GM12878 (cell line): ENCODE measurements around the gene S100A4. TPM values are rescaled to one million over a fixed set of nuclear protein-coding genes. Genes with fewer than 3 reads are reported as not detected.

ENCODE experiments used
- ATAC-seq: fragments of 200-7000 bp; cut with Tn5 transposase; 3 replicates; pipeline ENCODE4 v1.9.1; 2020; ENCODE audit warnings: mild to moderate bottlenecking, moderate library complexity
- BruUV-seq: library from RNA; stranded (reverse); fragments of 400-500 nt; replicated peaks from 2 replicates; lab custom pipeline; 2021; lab: Mats Ljungman, UMichigan
- CTCF ChIA-PET: fragments of 300-600 bp; sonication (Branson Sonifier 250); formaldehyde crosslinking; extraction: SDS; loops from one replicate; lab custom pipeline; 2021; ENCODE audit warnings: inconsistent platforms; lab: Yijun Ruan, JAX
- POLR2A ChIA-PET: fragments of 350-600 bp; formaldehyde crosslinking; extraction: SDS; loops from one replicate; lab custom pipeline; 2021; ENCODE audit warnings: inconsistent platforms; lab: Charles Lee
- RAD21 ChIA-PET: fragments of 300-600 bp; sonication (Branson Sonifier 250); formaldehyde crosslinking; loops from one replicate; lab custom pipeline; 2023; ENCODE audit warnings: antibody characterized with exemption; ENCODE audit not compliant: unreplicated experiment; lab: Charles Lee
- SMC1A ChIA-PET: fragments of 300-600 bp; sonication (Branson Sonifier 250); formaldehyde crosslinking; loops from one replicate; lab custom pipeline; 2023; ENCODE audit not compliant: unreplicated experiment, uncharacterized antibody; lab: Charles Lee
- DNase-seq: peaks from one replicate; pipeline ENCODE4 v3.0.0-alpha.2; 2011; ENCODE audit warnings: low read depth, low spot score
- FAIRE-seq: peaks from 3 replicates; lab custom pipeline; 2011; peaks lifted over from hg19 to GRCh38; lab: Jason Lieb, UNC
- H2AFZ ChIP-seq: 2 replicates; pipeline ENCODE4 v1.6.0; 2011; ENCODE audit warnings: low read depth, low read length, control low read depth; ENCODE audit not compliant: control insufficient read depth
- H3K27ac ChIP-seq: 2 replicates; pipeline ENCODE4 v1.5.1; 2011; ENCODE audit warnings: control low read depth; ENCODE audit not compliant: control insufficient read depth, insufficient read depth
- H3K27me3 ChIP-seq, 2 experiments: replicated peaks in 1 of 2; 2 replicates each; pipeline versions ENCODE4 v1.6.0 to v1.6.1; 2011; ENCODE audit warnings: low read length in 1 of 2; ENCODE audit not compliant: control insufficient read depth in 2 of 2, insufficient read depth in 2 of 2
- H3K36me3 ChIP-seq, 2 experiments: 2 replicates each; pipeline ENCODE4 v1.5.1; 2011; ENCODE audit warnings: low read length in 1 of 2; ENCODE audit not compliant: control insufficient read depth in 2 of 2, insufficient read depth in 2 of 2
- H3K4me1 ChIP-seq: 2 replicates; pipeline ENCODE4 v1.6.1; 2011; ENCODE audit warnings: mild to moderate bottlenecking, low read length, moderate library complexity, mixed read lengths; ENCODE audit not compliant: control insufficient read depth, insufficient read depth
- H3K4me2 ChIP-seq: 2 replicates; pipeline ENCODE4 v1.6.0; 2011; ENCODE audit warnings: control low read depth; ENCODE audit not compliant: control insufficient read depth, insufficient read depth
- H3K4me3 ChIP-seq: fragments of 200-600 bp; sonication (generic); 2 replicates; pipeline ENCODE4 v1.5.1; 2016
- H3K79me2 ChIP-seq: 2 replicates; pipeline ENCODE4 v1.6.0; 2011; ENCODE audit warnings: low read length; ENCODE audit not compliant: control insufficient read depth, insufficient read depth
- H3K9ac ChIP-seq: 2 replicates; pipeline ENCODE4 v1.8.0; 2011; ENCODE audit warnings: low read length, control low read depth, mixed read lengths; ENCODE audit not compliant: control insufficient read depth, insufficient read depth
- H3K9me3 ChIP-seq: replicated peaks from 3 replicates; pipeline ENCODE4 v1.5.1; 2011; ENCODE audit warnings: mild to moderate bottlenecking, low read length; ENCODE audit not compliant: control insufficient read depth, insufficient read depth
- H4K20me1 ChIP-seq: 2 replicates; pipeline ENCODE4 v1.6.0; 2011; ENCODE audit not compliant: control insufficient read depth, insufficient read depth
- CTCF ChIP-seq, 3 experiments: IDR thresholded peaks in 2 of 3; conservative IDR thresholded peaks in 1 of 3; 2 replicates each; pipeline ENCODE4 v1.5.1; 2011; ENCODE audit warnings: low read depth in 3 of 3, low read length in 3 of 3, mild to moderate bottlenecking in 3 of 3, control low read depth in 2 of 3, moderate library complexity in 2 of 3, inconsistent platforms in 1 of 3, mixed read lengths in 1 of 3; ENCODE audit not compliant: control insufficient read depth in 2 of 3, insufficient read depth in 1 of 3; ENCODE audit errors: extremely low read depth in 1 of 3
- DPF2 ChIP-seq: fragments of 450-650 bp; IDR thresholded peaks from 2 replicates; pipeline ENCODE4 v1.6.1; 2017; ENCODE audit warnings: mild to moderate bottlenecking
- IRF5 ChIP-seq: fragments of 450-650 bp; IDR thresholded peaks from 2 replicates; pipeline ENCODE4 v1.6.1; 2017; ENCODE audit warnings: borderline replicate concordance
- KAT2A ChIP-seq: conservative IDR thresholded peaks from 2 replicates; pipeline ENCODE4 v1.6.1; 2011; ENCODE audit warnings: low read depth, low read length; ENCODE audit not compliant: control insufficient read depth
- NFXL1 ChIP-seq: fragments of 450-650 bp; IDR thresholded peaks from 2 replicates; pipeline ENCODE4 v1.6.1; 2017; ENCODE audit warnings: antibody characterized with exemption, mild to moderate bottlenecking, borderline replicate concordance
- RBBP5 ChIP-seq: fragments of 200-600 bp; sonication (generic); conservative IDR thresholded peaks from 2 replicates; pipeline ENCODE4 v1.6.1; 2016
- SMC3 ChIP-seq: IDR thresholded peaks from 2 replicates; pipeline ENCODE4 v1.6.1; 2011; ENCODE audit warnings: low read length, improper control_type of control experiment, borderline replicate concordance
- SRF ChIP-seq, 2 experiments: IDR thresholded peaks; 2 replicates each; pipeline ENCODE4 v1.6.1; 2011; ENCODE audit warnings: low read depth in 2 of 2, low read length in 2 of 2, mild to moderate bottlenecking in 1 of 2, moderate library complexity in 1 of 2
- STAT3 ChIP-seq: IDR thresholded peaks from 2 replicates; pipeline ENCODE4 v1.6.1; 2011; ENCODE audit warnings: low read depth, low read length, improper control_type of control experiment
- ZBED1 ChIP-seq: IDR thresholded peaks from 2 replicates; pipeline ENCODE4 v1.6.1; 2016; ENCODE audit warnings: borderline replicate concordance
- ZNF217 ChIP-seq: fragments of 450-650 bp; IDR thresholded peaks from 2 replicates; pipeline ENCODE4 v1.6.1; 2017; ENCODE audit warnings: antibody characterized with exemption, mild to moderate bottlenecking
- WGBS: methylation state at CpG from one replicate; pipeline ENCODE4 v1.1.6; 2016; ENCODE audit warnings: low lambda C conversion rate; ENCODE audit not compliant: insufficient replicate concordance, insufficient coverage; ENCODE audit errors: missing lambda C conversion rate; 5-methylcytosine and 5-hydroxymethylcytosine counted together
- in situ Hi-C: fragments of 300-500 bp; cut with MboI; formaldehyde crosslinking; loops from 9 replicates; pipeline ENCODE4 v1.14.3; 2018; ENCODE audit warnings: mixed read lengths
- intact Hi-C: fragments of 100-400 bp; cut with micrococcal nuclease; formaldehyde crosslinking; loops from one replicate; pipeline ENCODE4 v1.14.2; 2022; ENCODE audit not compliant: unreplicated experiment
- polyA plus RNA-seq, 11 experiments: library from polyadenylated mRNA; depleted of rRNA in 4 of 11; unstranded in 6 of 11; stranded (reverse) in 5 of 11; fragments of >200 nt; fragmentation: Nextera tagmentation in 4 of 11; fragmentation: Illumina TruSeq in 1 of 11; extraction: Ambion mirVana in 4 of 11; extraction: Trizol in 1 of 11; gene quantifications; 1 replicate in 1 of 11; 2 replicates in 10 of 11; pipeline versions ENCODE4 v1.2.1 to v1.2.3, GENCODE V29; 2011 to 2016; ENCODE audit warnings: inconsistent platforms in 2 of 11, missing spikeins in 2 of 11, low read depth in 1 of 11
- total RNA-seq, 4 experiments: library from RNA; depleted of rRNA in 3 of 4; stranded (reverse); fragments of >200 nt in 3 of 4; fragmentation: Illumina TruSeq in 1 of 4; extraction: Trizol in 1 of 4; gene quantifications; 2 replicates each; pipeline versions ENCODE4 v1.2.1 to v1.2.3, GENCODE V29; 2013 to 2021

The S100A4 gene
- total and polyA plus RNA-seq, 10 of the 15 experiments (the other 5 are each of a cell fraction or from before 2014, with no cell fraction given) = 4.3 to 104 (median 27.3) TPM

DNA sequence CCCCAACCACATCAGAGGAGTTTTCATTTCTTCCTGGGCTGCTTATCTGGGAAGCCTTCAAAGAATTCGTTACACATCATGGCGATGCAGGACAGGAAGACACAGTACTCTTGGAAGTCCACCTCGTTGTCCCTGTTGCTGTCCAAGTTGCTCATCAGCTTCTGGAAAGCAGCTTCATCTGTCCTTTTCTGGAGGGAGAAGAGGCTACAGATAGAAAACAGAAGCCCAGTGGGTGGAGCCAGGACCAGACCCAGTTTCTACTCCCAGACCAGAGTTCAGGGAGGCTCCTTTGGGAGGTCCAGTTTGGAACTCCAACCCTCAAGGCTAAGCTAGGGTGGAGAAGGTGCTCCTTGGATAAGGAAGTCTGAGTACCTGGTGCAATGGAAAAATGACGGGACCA lies 1.9 kb downstream of the S100A4 start:
- ATAC-seq = no peak
- in situ Hi-C loops = no loop called here

More for the DNA sequence above, 1.9 kb downstream of the S100A4 start:
- Histone ChIP-seq H3K27ac (no peak overlapping the region), H3K9ac (no peak overlapping the region), H3K4me2 (no peak overlapping the region), H3K36me3 (no peaks in the 10 kb centered on the region), H3K4me1 (peaks cover 25% of the 10 kb centered on the region), H3K4me3 (no peak overlapping the region), H3K27me3 (no peaks in the 10 kb centered on the region), H3K79me2 (no peaks in the 10 kb centered on the region), H3K9me3 (no peaks in the 10 kb centered on the region), H4K20me1 (no peaks in the 10 kb centered on the region), H2AFZ (no peak overlapping the region)
- CTCF ChIA-PET = interaction anchor here (1.0 to 4.3 kb wide), 7 partner anchors 10 to 128 kb away, joined by 3 to 46 read pairs (median 4); partner anchors contain the start of gene S100A6
- whole genome bisulfite sequencing = 37% methylated on average over 4 of the region's 4 CpGs
- RAD21 ChIA-PET = interaction anchor here (0.8 to 3.5 kb wide), 3 partner anchors 9 to 132 kb away, joined by 3 to 38 read pairs (median 13); partner anchors contain the start of genes S100A2 and S100A6
- FAIRE-seq (no peak), DNase-seq (no peak)
- SMC1A ChIA-PET = interaction anchor here (0.6 to 3.4 kb wide), 5 partner anchors 9 to 443 kb away, joined by 3 to 16 read pairs (median 10); partner anchors contain the start of gene S100A6
- intact Hi-C loops = no loop called here
- TF ChIP-seq SMC3 (no peak), STAT3 (no peak), ZBED1 (no peak), DPF2 (no peak), NFXL1 (no peak), CTCF (IDR thresholded peaks at IDR 0.05 in 2 of 3, conservative IDR thresholded peaks at IDR 0.05 in 1 of 3; ENCODE audit: control insufficient read depth in 2 of 3, extremely low read depth in 1 of 3, insufficient read depth in 1 of 3, low read depth in 3 of 3, low read length in 3 of 3) (no peak), SRF (IDR thresholded peaks at IDR 0.05; ENCODE audit: low read depth in 2 of 2, low read length in 2 of 2) (no peak), IRF5 (no peak), ZNF217 (no peak), RBBP5 (no peak), KAT2A (no peak)
- POLR2A ChIA-PET = interaction anchor here (3.5 to 4.1 kb wide), 2 partner anchors 9 to 21 kb away, joined by 29 to 34 read pairs; partner anchors contain the start of genes S100A2 and S100A6
- no TSS peak for BruUV-seq
